EH (cell line): Measurements from ENCODE around the gene MTIF3.
A peak's percentile ranks its signal among the peaks of the same experiment; 100 is the strongest.

Experiments
- DNase-seq: peaks from one replicate; pipeline ENCODE4 v3.0.0-alpha.2; 2015; ENCODE audit warnings: low read depth

The MTIF3 gene

GRCh38 chr13:27455331-27455855, 5.0 kb upstream of the MTIF3 start:
- DNase-seq: no peak

- DNase-seq: peak; percentile 62
These were observed 632 bp upstream of the MTIF3 start for GRCh38 chr13:27450921-27451471.

- DNase-seq: no peak
These were observed 1.2 kb downstream of the MTIF3 start for GRCh38 chr13:27449081-27449603.

- no peak for DNase-seq
These were observed 2.1 kb downstream of the MTIF3 start for GRCh38 chr13:27448308-27448707.

- no peak for DNase-seq
These were observed 3.3 kb downstream of the MTIF3 start for GRCh38 chr13:27446986-27447583.

GRCh38 chr13:27442797-27443196, 7.6 kb downstream of the MTIF3 start:
- DNase-seq: no peak

- peak; percentile 10 for DNase-seq
These were observed 8.2 kb downstream of the MTIF3 start for GRCh38 chr13:27442071-27442647.

- no peak for DNase-seq
These were observed 10.0 kb downstream of the MTIF3 start for GRCh38 chr13:27440408-27440807.

- DNase-seq: no peak
These were observed 13.2 kb downstream of the MTIF3 start for GRCh38 chr13:27437126-27437525.

GRCh38 chr13:27432611-27433210, 17.7 kb downstream of the MTIF3 start:
- DNase-seq: no peak

- DNase-seq: no peak
These were observed 18.2 kb downstream of the MTIF3 start for GRCh38 chr13:27432180-27432579.

GRCh38 chr13:27428160-27428559, 22.2 kb downstream of the MTIF3 start:
- DNase-seq: no peak

- no peak for DNase-seq
These were observed 22.7 kb downstream of the MTIF3 start for GRCh38 chr13:27427641-27428040.

- DNase-seq: peak; percentile 84
These were observed 24.3 kb downstream of the MTIF3 start for GRCh38 chr13:27425918-27426630.

- DNase-seq: no peak
These were observed 25.0 kb downstream of the MTIF3 start for GRCh38 chr13:27425158-27425917.

- DNase-seq: peak; percentile 85
These were observed 25.9 kb downstream of the MTIF3 start, which contains the start of gene GTF3A for GRCh38 chr13:27424246-27425157. GTF3A (plus strand) TSS chr13:27424619.

- no peak for DNase-seq
These were observed 27.0 kb downstream of the MTIF3 start for GRCh38 chr13:27423333-27423732.

GRCh38 chr13:27421101-27421871, 29.1 kb downstream of the MTIF3 start:
- no peak for DNase-seq

- DNase-seq: peak; percentile 34
These were observed 31.0 kb downstream of the MTIF3 start for GRCh38 chr13:27419328-27419727.

GRCh38 chr13:27415116-27415515, 35.2 kb downstream of the MTIF3 start:
- no peak for DNase-seq
